GM12878 (cell line): ENCODE results near the gene NR2F6. TPM values are rescaled to one million over a fixed set of nuclear protein-coding genes. Genes with fewer than 3 reads are reported as not detected.

ENCODE experiments used
- ATAC-seq: fragments of 200-7000 bp; cut with Tn5 transposase; 3 replicates; pipeline ENCODE4 v1.9.1; 2020; ENCODE audit warnings: mild to moderate bottlenecking, moderate library complexity
- BruUV-seq: library from RNA; stranded (reverse); fragments of 400-500 nt; replicated peaks from 2 replicates; lab custom pipeline; 2021; lab: Mats Ljungman, UMichigan
- CTCF ChIA-PET: fragments of 300-600 bp; sonication (Branson Sonifier 250); formaldehyde crosslinking; extraction: SDS; loops from one replicate; lab custom pipeline; 2021; ENCODE audit warnings: inconsistent platforms; lab: Yijun Ruan, JAX
- POLR2A ChIA-PET: fragments of 350-600 bp; formaldehyde crosslinking; extraction: SDS; loops from one replicate; lab custom pipeline; 2021; ENCODE audit warnings: inconsistent platforms; lab: Charles Lee
- RAD21 ChIA-PET: fragments of 300-600 bp; sonication (Branson Sonifier 250); formaldehyde crosslinking; loops from one replicate; lab custom pipeline; 2023; ENCODE audit warnings: antibody characterized with exemption; ENCODE audit not compliant: unreplicated experiment; lab: Charles Lee
- SMC1A ChIA-PET: fragments of 300-600 bp; sonication (Branson Sonifier 250); formaldehyde crosslinking; loops from one replicate; lab custom pipeline; 2023; ENCODE audit not compliant: unreplicated experiment, uncharacterized antibody; lab: Charles Lee
- DNase-seq: peaks from one replicate; pipeline ENCODE4 v3.0.0-alpha.2; 2011; ENCODE audit warnings: low read depth, low spot score
- FAIRE-seq: peaks from 3 replicates; lab custom pipeline; 2011; peaks lifted over from hg19 to GRCh38; lab: Jason Lieb, UNC
- H2AFZ ChIP-seq: 2 replicates; pipeline ENCODE4 v1.6.0; 2011; ENCODE audit warnings: low read depth, low read length, control low read depth; ENCODE audit not compliant: control insufficient read depth
- H3K27ac ChIP-seq: 2 replicates; pipeline ENCODE4 v1.5.1; 2011; ENCODE audit warnings: control low read depth; ENCODE audit not compliant: control insufficient read depth, insufficient read depth
- H3K27me3 ChIP-seq, 2 experiments: replicated peaks in 1 of 2; 2 replicates each; pipeline versions ENCODE4 v1.6.0 to v1.6.1; 2011; ENCODE audit warnings: low read length in 1 of 2; ENCODE audit not compliant: control insufficient read depth in 2 of 2, insufficient read depth in 2 of 2
- H3K36me3 ChIP-seq, 2 experiments: 2 replicates each; pipeline ENCODE4 v1.5.1; 2011; ENCODE audit warnings: low read length in 1 of 2; ENCODE audit not compliant: control insufficient read depth in 2 of 2, insufficient read depth in 2 of 2
- H3K4me1 ChIP-seq: 2 replicates; pipeline ENCODE4 v1.6.1; 2011; ENCODE audit warnings: mild to moderate bottlenecking, low read length, moderate library complexity, mixed read lengths; ENCODE audit not compliant: control insufficient read depth, insufficient read depth
- H3K4me2 ChIP-seq: 2 replicates; pipeline ENCODE4 v1.6.0; 2011; ENCODE audit warnings: control low read depth; ENCODE audit not compliant: control insufficient read depth, insufficient read depth
- H3K4me3 ChIP-seq: fragments of 200-600 bp; sonication (generic); 2 replicates; pipeline ENCODE4 v1.5.1; 2016
- H3K79me2 ChIP-seq: 2 replicates; pipeline ENCODE4 v1.6.0; 2011; ENCODE audit warnings: low read length; ENCODE audit not compliant: control insufficient read depth, insufficient read depth
- H3K9ac ChIP-seq: 2 replicates; pipeline ENCODE4 v1.8.0; 2011; ENCODE audit warnings: low read length, control low read depth, mixed read lengths; ENCODE audit not compliant: control insufficient read depth, insufficient read depth
- H3K9me3 ChIP-seq: replicated peaks from 3 replicates; pipeline ENCODE4 v1.5.1; 2011; ENCODE audit warnings: mild to moderate bottlenecking, low read length; ENCODE audit not compliant: control insufficient read depth, insufficient read depth
- H4K20me1 ChIP-seq: 2 replicates; pipeline ENCODE4 v1.6.0; 2011; ENCODE audit not compliant: control insufficient read depth, insufficient read depth
- CREM ChIP-seq: IDR thresholded peaks from 2 replicates; pipeline ENCODE4 v1.6.1; 2014; ENCODE audit warnings: antibody characterized with exemption, low read depth
- DPF2 ChIP-seq: fragments of 450-650 bp; IDR thresholded peaks from 2 replicates; pipeline ENCODE4 v1.6.1; 2017; ENCODE audit warnings: mild to moderate bottlenecking
- JUNB ChIP-seq: IDR thresholded peaks from 2 replicates; pipeline ENCODE4 v1.6.1; 2016; ENCODE audit warnings: antibody characterized with exemption, mild to moderate bottlenecking
- LARP7 ChIP-seq: fragments of 450-650 bp; IDR thresholded peaks from 2 replicates; pipeline ENCODE4 v1.6.1; 2017; ENCODE audit warnings: mild to moderate bottlenecking
- MTA2 ChIP-seq: fragments of 450-650 bp; IDR thresholded peaks from 2 replicates; pipeline ENCODE4 v1.6.1; 2016; ENCODE audit warnings: low read depth, mild to moderate bottlenecking, moderate library complexity
- MXI1 ChIP-seq: fragments of 150-350 bp; IDR thresholded peaks from 2 replicates; pipeline ENCODE4 v1.6.1; 2011; ENCODE audit warnings: low read depth, mild to moderate bottlenecking, inconsistent platforms, low read length, improper control_type of control experiment
- NR2F1 ChIP-seq: fragments of 450-650 bp; conservative IDR thresholded peaks from 2 replicates; pipeline ENCODE4 v1.6.1; 2017; ENCODE audit warnings: mild to moderate bottlenecking
- RUNX3 ChIP-seq: IDR thresholded peaks from 2 replicates; pipeline ENCODE4 v1.6.1; 2012; ENCODE audit warnings: low read length, inconsistent platforms
- SMARCA5 ChIP-seq: fragments of 450-650 bp; IDR thresholded peaks from 2 replicates; pipeline ENCODE4 v1.6.1; 2017; ENCODE audit warnings: mild to moderate bottlenecking
- SMC3 ChIP-seq: IDR thresholded peaks from 2 replicates; pipeline ENCODE4 v1.6.1; 2011; ENCODE audit warnings: low read length, improper control_type of control experiment, borderline replicate concordance
- SREBF1 ChIP-seq: IDR thresholded peaks from 2 replicates; pipeline ENCODE4 v1.6.1; 2012; ENCODE audit warnings: mild to moderate bottlenecking, low read length
- YBX1 ChIP-seq: fragments of 450-650 bp; IDR thresholded peaks from 2 replicates; pipeline ENCODE4 v1.6.1; 2016; ENCODE audit warnings: antibody characterized with exemption
- ZNF207 ChIP-seq: fragments of 450-650 bp; IDR thresholded peaks from 2 replicates; pipeline ENCODE4 v1.6.1; 2014; ENCODE audit warnings: antibody characterized with exemption, mild to moderate bottlenecking, borderline replicate concordance
- ZNF622 ChIP-seq: fragments of 450-650 bp; IDR thresholded peaks from 2 replicates; pipeline ENCODE4 v1.6.1; 2017; ENCODE audit warnings: mild to moderate bottlenecking, inconsistent platforms
- WGBS: methylation state at CpG from one replicate; pipeline ENCODE4 v1.1.6; 2016; ENCODE audit warnings: low lambda C conversion rate; ENCODE audit not compliant: insufficient replicate concordance, insufficient coverage; ENCODE audit errors: missing lambda C conversion rate; 5-methylcytosine and 5-hydroxymethylcytosine counted together
- in situ Hi-C: fragments of 300-500 bp; cut with MboI; formaldehyde crosslinking; loops from 9 replicates; pipeline ENCODE4 v1.14.3; 2018; ENCODE audit warnings: mixed read lengths
- intact Hi-C: fragments of 100-400 bp; cut with micrococcal nuclease; formaldehyde crosslinking; loops from one replicate; pipeline ENCODE4 v1.14.2; 2022; ENCODE audit not compliant: unreplicated experiment
- polyA plus RNA-seq, 11 experiments: library from polyadenylated mRNA; depleted of rRNA in 4 of 11; unstranded in 6 of 11; stranded (reverse) in 5 of 11; fragments of >200 nt; fragmentation: Nextera tagmentation in 4 of 11; fragmentation: Illumina TruSeq in 1 of 11; extraction: Ambion mirVana in 4 of 11; extraction: Trizol in 1 of 11; gene quantifications; 1 replicate in 1 of 11; 2 replicates in 10 of 11; pipeline versions ENCODE4 v1.2.1 to v1.2.3, GENCODE V29; 2011 to 2016; ENCODE audit warnings: inconsistent platforms in 2 of 11, missing spikeins in 2 of 11, low read depth in 1 of 11
- total RNA-seq, 4 experiments: library from RNA; depleted of rRNA in 3 of 4; stranded (reverse); fragments of >200 nt in 3 of 4; fragmentation: Illumina TruSeq in 1 of 4; extraction: Trizol in 1 of 4; gene quantifications; 2 replicates each; pipeline versions ENCODE4 v1.2.1 to v1.2.3, GENCODE V29; 2013 to 2021
- TF ChIP-seq, protein P1 (sequence below): IDR thresholded peaks from 2 replicates; pipeline ENCODE4 v1.6.1; 2011; ENCODE audit warnings: borderline replicate concordance, low read depth, mild to moderate bottlenecking, moderate library complexity, mixed read lengths, low read length; ENCODE audit not compliant: insufficient read depth; ENCODE audit errors: extremely low read length
- TF ChIP-seq, protein P2 (sequence below): fragments of 450-650 bp; IDR thresholded peaks from 2 replicates; pipeline ENCODE4 v1.6.1; 2017; ENCODE audit warnings: borderline replicate concordance
- TF ChIP-seq, protein P3 (sequence below): fragments of 450-650 bp; IDR thresholded peaks from 2 replicates; pipeline ENCODE4 v1.6.1; 2017; ENCODE audit warnings: low read depth, mild to moderate bottlenecking, moderate library complexity

Gene NR2F6
- total and polyA plus RNA-seq, 10 of the 15 experiments (the other 5 are each of a cell fraction or from before 2014, with no cell fraction given): 0.18 to 15.5 (median 6.1) TPM

DNA sequence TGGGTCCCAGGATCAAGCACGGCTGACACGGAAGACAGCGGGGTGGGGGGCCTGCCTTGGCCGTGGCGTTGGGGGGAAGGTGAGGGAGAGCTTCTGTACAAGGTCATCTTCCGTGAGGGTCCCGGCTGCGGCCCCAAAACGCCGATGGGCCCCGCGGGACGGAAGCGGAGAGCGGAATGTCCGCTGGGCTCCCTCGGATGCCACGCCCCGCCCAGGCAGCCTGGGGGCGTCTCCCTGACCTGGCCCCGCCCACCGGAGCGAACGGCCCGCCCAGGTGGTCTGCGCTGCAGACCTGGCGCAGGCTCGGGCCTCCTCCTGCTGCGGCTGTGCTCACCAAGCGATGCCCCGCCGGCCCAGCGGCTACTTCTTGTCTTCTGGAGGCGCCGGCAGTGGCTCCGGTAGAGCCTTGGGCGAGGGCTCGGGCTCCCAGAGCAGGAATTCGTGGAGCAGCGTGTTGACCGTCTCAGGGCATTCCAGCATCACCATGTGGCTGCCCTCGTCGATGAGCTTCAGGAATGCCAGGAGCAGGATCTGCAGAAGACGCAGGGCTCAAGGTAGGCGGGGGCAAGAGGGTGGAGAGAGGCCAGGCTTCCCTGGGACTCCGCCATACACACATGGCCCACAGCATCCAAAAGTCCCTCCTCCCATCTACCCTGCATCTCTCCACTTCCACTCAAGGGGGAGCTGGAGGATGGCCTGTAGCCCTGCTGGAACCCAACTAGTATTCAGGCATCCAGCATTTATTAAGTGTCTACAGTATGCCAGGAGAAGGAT lies 46.8 kb upstream of the NR2F6 start:
- DNase-seq (peak; percentile 46), FAIRE-seq (peak; percentile 96), ATAC-seq (peak; percentile 97)
- ChIA-PET CTCF (interaction anchor here (0.6 to 6.5 kb wide), 12 partner anchors 9 to 173 kb away, joined by 3 to 81 read pairs (median 4); partner anchors contain the start of genes ABHD8, ANKLE1, ANO8 and BABAM1), POLR2A (interaction anchor here (0.7 to 1.9 kb wide), 5 partner anchors 11 to 936 kb away, joined by 3 to 12 read pairs (median 5); partner anchors contain the start of genes ABHD8, DDA1 and MRPL34), RAD21 (interaction anchor here (0.6 to 3.2 kb wide), 9 partner anchors 10 to 93 kb away, joined by 3 to 17 read pairs (median 5); partner anchors contain the start of genes ABHD8, BABAM1, DDA1 and MRPL34), SMC1A (interaction anchor here (1.0 to 2.0 kb wide), 7 partner anchors 10 to 100 kb away, joined by 3 to 9 read pairs (median 4); partner anchors contain the start of genes ANKLE1, DDA1 and MRPL34)
- no TSS peak for BruUV-seq
- Histone ChIP-seq H3K4me3 (peak overlapping the region; percentile 86), H3K27ac (peak overlapping the region; percentile 35), H3K4me1 (peaks cover 4% of the 10 kb centered on the region; the same call in 1 of the 2 replicates), H3K79me2 (no peaks in the 10 kb centered on the region; the same call in 1 of the 2 replicates), H3K9me3 (no peaks in the 10 kb centered on the region; the same call in 2 of the 3 replicates), H3K27me3 (no peaks in the 10 kb centered on the region), H2AFZ (peak overlapping the region; percentile 91), H4K20me1 (no peaks in the 10 kb centered on the region), H3K36me3 (no peaks in the 10 kb centered on the region), H3K4me2 (peak overlapping the region; percentile 90), H3K9ac (peak overlapping the region; percentile 27)
- intact Hi-C loops: loop anchor here (1.0 to 5.0 kb wide), 2 partner anchors 45 to 92 kb away; partner anchors contain the start of gene GTPBP3
- WGBS: 2% methylated on average over 46 of the region's 46 CpGs
- in situ Hi-C loops: loop anchor here (5.0 kb wide), 1 partner anchor 95 kb away; no protein-coding TSS in a partner anchor
- TF ChIP-seq MTA2 (no peak), CREM (0 out of 2 replicates have a peak, but pooled peaks have one; percentile 15), YBX1 (no peak), ZNF207 (no peak; the same call in 1 of the 2 replicates), RUNX3 (no peak), SMC3 (peak; percentile 60; the same call in 1 of the 2 replicates), SREBF1 (no peak), NR2F1 (no peak), JUNB (no peak), SMARCA5 (peak; percentile 93), MXI1 (peak; percentile 77), DPF2 (no peak), ZNF622 (no peak), LARP7 (peak; percentile 77; the same call in 1 of the 2 replicates)
- TF ChIP-seq, protein P1, sequence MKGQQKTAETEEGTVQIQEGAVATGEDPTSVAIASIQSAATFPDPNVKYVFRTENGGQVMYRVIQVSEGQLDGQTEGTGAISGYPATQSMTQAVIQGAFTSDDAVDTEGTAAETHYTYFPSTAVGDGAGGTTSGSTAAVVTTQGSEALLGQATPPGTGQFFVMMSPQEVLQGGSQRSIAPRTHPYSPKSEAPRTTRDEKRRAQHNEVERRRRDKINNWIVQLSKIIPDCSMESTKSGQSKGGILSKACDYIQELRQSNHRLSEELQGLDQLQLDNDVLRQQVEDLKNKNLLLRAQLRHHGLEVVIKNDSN: no peak
- TF ChIP-seq, protein P2, sequence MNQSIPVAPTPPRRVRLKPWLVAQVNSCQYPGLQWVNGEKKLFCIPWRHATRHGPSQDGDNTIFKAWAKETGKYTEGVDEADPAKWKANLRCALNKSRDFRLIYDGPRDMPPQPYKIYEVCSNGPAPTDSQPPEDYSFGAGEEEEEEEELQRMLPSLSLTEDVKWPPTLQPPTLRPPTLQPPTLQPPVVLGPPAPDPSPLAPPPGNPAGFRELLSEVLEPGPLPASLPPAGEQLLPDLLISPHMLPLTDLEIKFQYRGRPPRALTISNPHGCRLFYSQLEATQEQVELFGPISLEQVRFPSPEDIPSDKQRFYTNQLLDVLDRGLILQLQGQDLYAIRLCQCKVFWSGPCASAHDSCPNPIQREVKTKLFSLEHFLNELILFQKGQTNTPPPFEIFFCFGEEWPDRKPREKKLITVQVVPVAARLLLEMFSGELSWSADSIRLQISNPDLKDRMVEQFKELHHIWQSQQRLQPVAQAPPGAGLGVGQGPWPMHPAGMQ: no peak
- TF ChIP-seq, protein P3, sequence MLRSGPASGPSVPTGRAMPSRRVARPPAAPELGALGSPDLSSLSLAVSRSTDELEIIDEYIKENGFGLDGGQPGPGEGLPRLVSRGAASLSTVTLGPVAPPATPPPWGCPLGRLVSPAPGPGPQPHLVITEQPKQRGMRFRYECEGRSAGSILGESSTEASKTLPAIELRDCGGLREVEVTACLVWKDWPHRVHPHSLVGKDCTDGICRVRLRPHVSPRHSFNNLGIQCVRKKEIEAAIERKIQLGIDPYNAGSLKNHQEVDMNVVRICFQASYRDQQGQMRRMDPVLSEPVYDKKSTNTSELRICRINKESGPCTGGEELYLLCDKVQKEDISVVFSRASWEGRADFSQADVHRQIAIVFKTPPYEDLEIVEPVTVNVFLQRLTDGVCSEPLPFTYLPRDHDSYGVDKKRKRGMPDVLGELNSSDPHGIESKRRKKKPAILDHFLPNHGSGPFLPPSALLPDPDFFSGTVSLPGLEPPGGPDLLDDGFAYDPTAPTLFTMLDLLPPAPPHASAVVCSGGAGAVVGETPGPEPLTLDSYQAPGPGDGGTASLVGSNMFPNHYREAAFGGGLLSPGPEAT: no peak
